ENCODE data around the gene ZFP91.

ZFP91 gene

DNA sequence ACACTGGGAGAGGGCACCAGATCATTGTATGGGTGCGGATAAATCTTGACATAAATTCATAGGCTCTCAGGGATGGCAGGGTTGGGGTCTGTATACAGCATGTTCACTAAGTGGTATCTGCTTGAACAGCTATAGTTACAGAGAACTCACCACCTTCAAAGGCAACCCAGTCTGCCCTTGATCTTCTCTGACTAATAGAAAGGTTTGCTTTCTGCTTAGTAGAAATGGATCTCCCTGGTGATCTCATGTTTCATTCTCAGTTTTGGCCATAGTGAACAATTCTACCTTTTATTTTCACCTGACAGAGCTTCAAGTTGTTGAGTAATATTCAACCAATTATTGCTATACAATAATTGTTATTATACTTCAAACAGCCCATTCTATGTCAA, 76.0 kb downstream of the ZFP91 start:
- no peak for TF ChIP-seq Cebpa-rat (IDR thresholded peaks at IDR 0.05)
- Histone ChIP-seq H3K27me3 (no peaks in the 10 kb centered on the region), H3K9me3 (replicated peaks in 1 of 11) (peaks cover 0 to 13% (median 6%) of the 10 kb centered on the region in 11 experiments; a peak in 13 of 22 replicates), H3K4me2 (no peak overlapping the region), H4K20me1 (no peaks in the 10 kb centered on the region), H3K27ac (no peak overlapping the region), H3K9ac (no peak overlapping the region), H3K36me3 (no peaks in the 10 kb centered on the region), H3K4me1 (no peaks in the 10 kb centered on the region), H3K4me3 (no peak overlapping the region)

DNA sequence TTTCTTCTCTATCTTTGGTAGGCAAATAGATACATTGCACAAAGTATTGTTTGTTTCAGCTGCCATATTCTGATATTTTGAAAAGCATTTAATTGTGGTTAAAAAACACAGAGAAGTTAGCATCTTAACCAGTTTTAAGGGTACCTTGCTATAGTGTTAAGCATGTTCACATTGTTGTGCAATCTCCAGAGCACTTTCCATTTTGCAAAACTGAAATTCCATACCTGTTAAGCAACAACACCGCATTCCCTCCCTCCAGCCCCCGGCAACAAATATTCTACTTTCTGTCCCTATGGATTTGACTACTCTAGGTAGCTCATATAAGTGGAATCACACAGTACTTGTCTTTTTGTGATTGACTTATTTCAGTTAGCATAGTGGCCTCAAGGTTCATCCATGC, 77.5 kb downstream of the ZFP91 start:
- Histone ChIP-seq H3K4me3 (no peak overlapping the region), H3K27me3 (no peaks in the 10 kb centered on the region), H3K4me1 (no peaks in the 10 kb centered on the region), H3K9me3 (replicated peaks in 1 of 11) (peaks cover 0 to 7% (median 2%) of the 10 kb centered on the region in 11 experiments; a peak in 8 of 22 replicates), H3K27ac (no peak overlapping the region), H3K36me3 (no peaks in the 10 kb centered on the region), H3K4me2 (no peak overlapping the region), H4K20me1 (no peaks in the 10 kb centered on the region), H3K9ac (no peak overlapping the region)
- no peak for TF ChIP-seq Cebpa-rat (IDR thresholded peaks at IDR 0.05)

DNA sequence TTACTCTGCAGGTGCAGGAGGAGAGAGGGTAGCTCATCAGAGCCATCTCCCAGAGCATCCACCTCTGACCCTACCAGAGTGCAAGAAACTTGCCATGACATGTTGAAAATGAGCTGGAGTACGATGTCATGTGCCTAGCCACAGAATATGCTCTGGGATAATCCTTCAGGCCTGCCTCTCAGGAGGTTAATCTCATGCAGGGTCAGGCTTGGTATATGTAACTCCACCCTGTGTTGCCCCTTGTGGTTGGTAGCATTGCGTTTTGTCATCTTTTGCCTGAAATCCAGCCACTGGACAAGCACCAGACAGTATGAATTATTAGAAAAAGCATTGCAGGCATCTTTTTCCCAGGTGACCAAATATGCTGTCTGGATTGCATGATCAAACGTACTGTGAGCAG, 79.8 kb downstream of the ZFP91 start:
- no peaks in the 10 kb centered on the region for H3K36me3 ChIP-seq
- no peaks in the 10 kb centered on the region for H3K27me3 ChIP-seq
- no peaks in the 10 kb centered on the region for H4K20me1 ChIP-seq
- H3K27ac ChIP-seq, result no peak overlapping the region
- no peak for TF ChIP-seq Cebpa-rat (IDR thresholded peaks at IDR 0.05)
- peaks cover 0 to 21% (median 6%) of the 10 kb centered on the region in 11 experiments; a peak in 8 of 22 replicates for H3K9me3 ChIP-seq (replicated peaks in 1 of 11)
- no peaks in the 10 kb centered on the region for H3K4me1 ChIP-seq
- no peak overlapping the region for H3K9ac ChIP-seq
- no peak overlapping the region for H3K4me3 ChIP-seq
- H3K4me2 ChIP-seq, result no peak overlapping the region

DNA sequence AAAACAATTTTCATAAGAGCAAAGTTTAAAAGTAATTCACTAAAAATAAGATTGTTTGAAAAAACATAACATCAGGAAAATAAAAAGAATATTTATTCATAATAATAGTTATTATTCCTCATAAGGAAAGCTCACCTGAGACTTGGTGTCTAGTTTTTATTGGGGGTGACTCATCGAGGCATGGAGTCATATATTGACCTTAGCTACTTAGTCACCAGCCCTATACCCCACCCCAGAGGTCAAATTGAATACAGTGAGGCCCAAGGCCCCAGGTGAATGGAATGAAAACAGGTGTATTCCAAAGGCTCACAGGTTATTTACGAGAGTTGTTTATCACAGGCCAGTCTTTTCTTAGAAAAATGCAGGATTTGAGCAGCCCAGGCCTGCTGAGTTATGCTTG, 80.5 kb downstream of the ZFP91 start:
- H4K20me1 ChIP-seq, result no peaks in the 10 kb centered on the region
- no peak overlapping the region for H3K4me3 ChIP-seq
- no peaks in the 10 kb centered on the region for H3K4me1 ChIP-seq
- H3K4me2 ChIP-seq, result no peak overlapping the region
- no peaks in the 10 kb centered on the region for H3K36me3 ChIP-seq
- peaks cover 0 to 21% (median 6%) of the 10 kb centered on the region in 11 experiments; a peak in 8 of 22 replicates for H3K9me3 ChIP-seq (replicated peaks in 1 of 11)
- no peak overlapping the region for H3K9ac ChIP-seq
- no peaks in the 10 kb centered on the region for H3K27me3 ChIP-seq
- no peak overlapping the region for H3K27ac ChIP-seq
- TF ChIP-seq Cebpa-rat (IDR thresholded peaks at IDR 0.05), result no peak

DNA sequence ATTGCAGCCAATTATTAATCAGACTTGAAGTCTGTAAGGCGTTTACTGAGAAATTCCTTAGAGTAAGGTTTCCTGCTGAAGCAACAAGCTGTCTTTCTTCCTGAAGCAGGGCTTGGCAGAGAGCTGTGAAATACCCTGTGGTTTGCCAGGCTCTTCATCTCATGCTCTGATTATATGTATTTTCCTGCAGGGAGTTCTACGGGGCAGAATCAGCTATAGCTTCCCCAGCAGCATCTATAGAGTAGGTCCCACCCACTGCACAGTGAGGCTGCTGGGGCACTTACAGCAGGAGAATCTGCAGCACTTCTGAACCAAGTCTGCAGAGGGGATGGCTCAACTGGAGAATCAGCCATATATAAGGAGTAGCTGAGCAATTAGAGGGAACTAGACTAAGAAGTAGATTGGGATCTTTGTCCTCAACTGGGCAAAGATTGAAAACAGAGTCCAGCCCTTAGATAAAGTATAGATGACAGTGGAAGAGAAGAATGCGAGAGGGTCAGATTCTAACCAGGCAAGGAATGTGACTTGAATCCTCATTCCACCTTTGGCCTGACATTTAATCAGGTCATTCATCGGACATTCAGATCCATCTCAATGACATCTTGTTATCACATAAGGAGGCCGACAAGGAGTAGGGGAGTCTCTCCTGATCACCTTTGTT, 81.2 kb downstream of the ZFP91 start:
- no peak overlapping the region for H3K4me3 ChIP-seq
- no peaks in the 10 kb centered on the region for H3K27me3 ChIP-seq
- H3K4me2 ChIP-seq, result no peak overlapping the region
- no peak overlapping the region for H3K27ac ChIP-seq
- H4K20me1 ChIP-seq, result no peaks in the 10 kb centered on the region
- H3K4me1 ChIP-seq, result no peaks in the 10 kb centered on the region
- no peaks in the 10 kb centered on the region for H3K36me3 ChIP-seq
- H3K9ac ChIP-seq, result no peak overlapping the region
- no peak for TF ChIP-seq Cebpa-rat (IDR thresholded peaks at IDR 0.05)
- H3K9me3 ChIP-seq (replicated peaks in 1 of 11), result peaks cover 0 to 21% (median 6%) of the 10 kb centered on the region in 11 experiments; a peak in 8 of 22 replicates

Data from BLaER1 treated with 17β-estradiol and CSF1 and Interleukin-3, amounts not matched to agents 10 nM and 100 nM (cell line).